HCT116 (cell line): ENCODE measurements around the gene ZSWIM6. TPM values are rescaled to one million over a fixed set of nuclear protein-coding genes. Genes with fewer than 3 reads are reported as not detected.
"Not testable (repeated sequence)": the region's sequence is repeated elsewhere in the genome, so short reads cannot be mapped to it uniquely, and the experiment has no call there.

Source experiments
- ATAC-seq: fragments of 200-7000 bp; cut with Tn5 transposase; 2 replicates; pipeline ENCODE4 v1.9.1; 2020; ENCODE audit warnings: mild to moderate bottlenecking, moderate library complexity
- BruUV-seq: library from RNA; stranded (reverse); fragments of 400-500 nt; replicated peaks from 2 replicates; lab custom pipeline; 2021; lab: Mats Ljungman, UMichigan
- CTCF ChIA-PET: fragments of 300-600 bp; sonication (Branson Sonifier 250); formaldehyde crosslinking; loops from one replicate; lab custom pipeline; 2021; ENCODE audit warnings: antibody characterized with exemption; lab: Charles Lee
- POLR2A ChIA-PET: fragments of 300-600, 350-600 bp; sonication (Branson Sonifier 250); formaldehyde crosslinking; loops from one replicate; lab custom pipeline; 2021; ENCODE audit warnings: antibody characterized with exemption; lab: Charles Lee
- RAD21 ChIA-PET, 2 experiments: fragments of 300-600 bp; sonication (Branson Sonifier 250); formaldehyde crosslinking; loops; one replicate each; lab custom pipeline; 2023; ENCODE audit warnings: low total read pairs in 2 of 2; ENCODE audit not compliant: uncharacterized antibody in 2 of 2, unreplicated experiment in 2 of 2, low non-redundant PET in 1 of 2; lab: Charles Lee
- DNase-seq: peaks from one replicate; pipeline ENCODE4 v3.0.0-alpha.2; 2010; ENCODE audit warnings: low read depth, low spot score
- H2AFZ ChIP-seq: fragments of 200-600 bp; shearing (Covaris generic), sonication (generic); 2 replicates; pipeline ENCODE4 v1.6.1; 2017; ENCODE audit warnings: low read depth, mixed run types, mixed read lengths, antibody characterized with exemption, low read length; ENCODE audit not compliant: poor library complexity, severe bottlenecking
- H3K27ac ChIP-seq: 2 replicates; pipeline ENCODE4 v1.5.1; 2012; ENCODE audit warnings: low read depth, low read length
- H3K27me3 ChIP-seq: fragments of 200-600 bp; sonication (generic); 2 replicates; pipeline ENCODE4 v1.6.1; 2016; ENCODE audit warnings: mixed run types, low read length, mixed read lengths; ENCODE audit not compliant: insufficient read depth
- H3K36me3 ChIP-seq, 2 experiments: fragments of 200-500 bp in 1 of 2; fragments of 200-600 bp in 1 of 2; sonication (Bioruptor generic) in 1 of 2; sonication (generic) in 1 of 2; 2 replicates each; pipeline versions ENCODE4 v1.5.1 to v1.6.1; 2014 to 2016; ENCODE audit warnings: low read length in 2 of 2, inconsistent platforms in 1 of 2, mixed read lengths in 1 of 2, mixed run types in 1 of 2; ENCODE audit not compliant: insufficient read depth in 2 of 2, control insufficient read depth in 1 of 2
- H3K4me1 ChIP-seq, 2 experiments: fragments of 200-600 bp in 1 of 2; sonication (generic) in 1 of 2; 2 replicates each; pipeline versions ENCODE4 v1.5.1 to v1.6.1; 2012 to 2017; ENCODE audit warnings: low read length in 2 of 2, inconsistent platforms in 1 of 2, mild to moderate bottlenecking in 1 of 2, mixed read lengths in 1 of 2, mixed run types in 1 of 2, moderate library complexity in 1 of 2; ENCODE audit not compliant: insufficient read depth in 2 of 2, control insufficient read depth in 1 of 2
- H3K4me2 ChIP-seq: fragments of 200-600 bp; sonication (generic); 2 replicates; pipeline ENCODE4 v1.6.1; 2017; ENCODE audit warnings: mixed run types, low read length, mixed read lengths
- H3K4me3 ChIP-seq, 2 experiments: fragments of 200-600 bp in 1 of 2; sonication (generic) in 1 of 2; replicated peaks in 1 of 2; 2 replicates each; pipeline ENCODE4 v1.5.1; 2011 to 2016; ENCODE audit warnings: low read length in 2 of 2, control low read depth in 1 of 2, low read depth in 1 of 2, mild to moderate bottlenecking in 1 of 2, mixed read lengths in 1 of 2, mixed run types in 1 of 2
- H3K79me2 ChIP-seq: fragments of 200-600 bp; sonication (generic); 2 replicates; pipeline ENCODE4 v1.6.1; 2017; ENCODE audit warnings: mild to moderate bottlenecking, mixed run types, low read length, moderate library complexity, mixed read lengths; ENCODE audit not compliant: insufficient read depth
- H3K9ac ChIP-seq: fragments of 200-600 bp; sonication (generic); 2 replicates; pipeline ENCODE4 v1.6.1; 2016; ENCODE audit warnings: low read length, mixed read lengths
- H3K9me2 ChIP-seq: fragments of 200-600 bp; sonication (generic), shearing (Covaris generic); 2 replicates; pipeline ENCODE4 v1.6.1; 2017; ENCODE audit warnings: mixed run types, mild to moderate bottlenecking, moderate library complexity; ENCODE audit not compliant: insufficient read depth
- H3K9me3 ChIP-seq, 2 experiments: fragments of 200-500 bp in 1 of 2; fragments of 200-600 bp in 1 of 2; sonication (Bioruptor generic) in 1 of 2; sonication (generic) in 1 of 2; 2 replicates each; pipeline ENCODE4 v1.6.1; 2014 to 2017; ENCODE audit warnings: low read length in 2 of 2, mixed read lengths in 2 of 2, inconsistent platforms in 1 of 2, low read depth in 1 of 2, mild to moderate bottlenecking in 1 of 2, mixed run types in 1 of 2, moderate library complexity in 1 of 2; ENCODE audit not compliant: control insufficient read depth in 1 of 2, insufficient read depth in 1 of 2
- H4K20me1 ChIP-seq: fragments of 200-600 bp; sonication (generic), shearing (Covaris generic); 2 replicates; pipeline ENCODE4 v1.6.1; 2017; ENCODE audit warnings: mixed run types, mild to moderate bottlenecking, moderate library complexity; ENCODE audit not compliant: insufficient read depth
- SIN3A ChIP-seq: IDR thresholded peaks from 2 replicates; pipeline ENCODE4 v1.6.1; 2012; ENCODE audit warnings: low read depth
- SRF ChIP-seq: IDR thresholded peaks from 2 replicates; pipeline ENCODE4 v1.6.1; 2012; ENCODE audit warnings: low read depth
- intact Hi-C: fragments of 100-400 bp; cut with micrococcal nuclease; formaldehyde crosslinking; loops from 2 replicates; pipeline ENCODE4 v1.10.0; 2022
- total RNA-seq: library from RNA; stranded (reverse); gene quantifications from one replicate; pipeline ENCODE4 v1.2.1, GENCODE V29; 2021; ENCODE audit not compliant: unreplicated experiment
- TF ChIP-seq, protein P1 (sequence below): IDR thresholded peaks from 2 replicates; pipeline ENCODE4 v1.6.1; 2011; ENCODE audit warnings: mild to moderate bottlenecking, low read length, moderate library complexity; ENCODE audit not compliant: insufficient replicate concordance; ENCODE audit errors: extremely low read depth

The ZSWIM6 gene
- total RNA-seq, 1 experiment from 2014 or later: 7.4 TPM

GRCh38 chr5:61419106-61419505 is 87.0 kb downstream of the ZSWIM6 start:
- Histone ChIP-seq H3K4me3 (no peak overlapping the region), H4K20me1 (no peaks in the 10 kb centered on the region), H3K4me2 (no peak overlapping the region), H3K79me2 (peaks cover 67% of the 10 kb centered on the region), H3K9ac (no peak overlapping the region), H3K4me1 (peaks cover 26 to 33% of the 10 kb centered on the region in 2 experiments), H3K27me3 (no peaks in the 10 kb centered on the region), H3K9me3 (no peaks in the 10 kb centered on the region), H3K9me2 (no peaks in the 10 kb centered on the region), H2AFZ (no peak overlapping the region), H3K27ac (no peak overlapping the region), H3K36me3 (no peaks in the 10 kb centered on the region)
- CTCF ChIA-PET: no interaction called here
- ATAC-seq (no peak), DNase-seq (no peak)
- RAD21 ChIA-PET: no interaction called here
- POLR2A ChIA-PET: no interaction called here
- TF ChIP-seq SRF (no peak), SIN3A (no peak)
- intact Hi-C loops: no loop called here
- BruUV-seq: no TSS peak

- ATAC-seq (no peak), DNase-seq (no peak)
- H3K4me1 ChIP-seq: peaks cover 24% of the 10 kb centered on the region in 2 experiments
- no peaks in the 10 kb centered on the region for H3K27me3 ChIP-seq
- CTCF ChIA-PET: no interaction called here
- POLR2A ChIA-PET: no interaction called here
- no peak overlapping the region for H3K4me2 ChIP-seq
- no peak overlapping the region for H3K4me3 ChIP-seq
- BruUV-seq: no TSS peak
- H2AFZ ChIP-seq: no peak overlapping the region
- no peaks in the 10 kb centered on the region for H3K9me2 ChIP-seq
- RAD21 ChIA-PET: no interaction called here
- no peaks in the 10 kb centered on the region for H4K20me1 ChIP-seq
- H3K27ac ChIP-seq: no peak overlapping the region
- H3K36me3 ChIP-seq: no peaks in the 10 kb centered on the region
- peaks cover 58% of the 10 kb centered on the region for H3K79me2 ChIP-seq
- TF ChIP-seq, protein P1, sequence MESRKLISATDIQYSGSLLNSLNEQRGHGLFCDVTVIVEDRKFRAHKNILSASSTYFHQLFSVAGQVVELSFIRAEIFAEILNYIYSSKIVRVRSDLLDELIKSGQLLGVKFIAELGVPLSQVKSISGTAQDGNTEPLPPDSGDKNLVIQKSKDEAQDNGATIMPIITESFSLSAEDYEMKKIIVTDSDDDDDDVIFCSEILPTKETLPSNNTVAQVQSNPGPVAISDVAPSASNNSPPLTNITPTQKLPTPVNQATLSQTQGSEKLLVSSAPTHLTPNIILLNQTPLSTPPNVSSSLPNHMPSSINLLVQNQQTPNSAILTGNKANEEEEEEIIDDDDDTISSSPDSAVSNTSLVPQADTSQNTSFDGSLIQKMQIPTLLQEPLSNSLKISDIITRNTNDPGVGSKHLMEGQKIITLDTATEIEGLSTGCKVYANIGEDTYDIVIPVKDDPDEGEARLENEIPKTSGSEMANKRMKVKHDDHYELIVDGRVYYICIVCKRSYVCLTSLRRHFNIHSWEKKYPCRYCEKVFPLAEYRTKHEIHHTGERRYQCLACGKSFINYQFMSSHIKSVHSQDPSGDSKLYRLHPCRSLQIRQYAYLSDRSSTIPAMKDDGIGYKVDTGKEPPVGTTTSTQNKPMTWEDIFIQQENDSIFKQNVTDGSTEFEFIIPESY: no peak
- H3K9me3 ChIP-seq: no peaks in the 10 kb centered on the region
- no peak overlapping the region for H3K9ac ChIP-seq
- intact Hi-C loops: no loop called here
These were observed 88.0 kb downstream of the ZSWIM6 start for GRCh38 chr5:61420016-61420415.

GRCh38 chr5:61421262-61421661 is 89.2 kb downstream of the ZSWIM6 start:
- DNase-seq, RAD21 ChIA-PET, H3K4me2 ChIP-seq, ATAC-seq, H3K27me3 ChIP-seq, H2AFZ ChIP-seq, intact Hi-C loops, H3K27ac ChIP-seq, CTCF ChIA-PET, H3K36me3 ChIP-seq, POLR2A ChIA-PET, H3K4me3 ChIP-seq, H3K9ac ChIP-seq, H3K9me2 ChIP-seq, H4K20me1 ChIP-seq, BruUV-seq, H3K9me3 ChIP-seq: not testable (repeated sequence)
- Histone ChIP-seq H3K4me1 (peaks cover 12% of the 10 kb centered on the region in 2 experiments), H3K79me2 (peaks cover 54% of the 10 kb centered on the region)
